ENCODE results near the gene MYO16.

The MYO16 gene

DNA sequence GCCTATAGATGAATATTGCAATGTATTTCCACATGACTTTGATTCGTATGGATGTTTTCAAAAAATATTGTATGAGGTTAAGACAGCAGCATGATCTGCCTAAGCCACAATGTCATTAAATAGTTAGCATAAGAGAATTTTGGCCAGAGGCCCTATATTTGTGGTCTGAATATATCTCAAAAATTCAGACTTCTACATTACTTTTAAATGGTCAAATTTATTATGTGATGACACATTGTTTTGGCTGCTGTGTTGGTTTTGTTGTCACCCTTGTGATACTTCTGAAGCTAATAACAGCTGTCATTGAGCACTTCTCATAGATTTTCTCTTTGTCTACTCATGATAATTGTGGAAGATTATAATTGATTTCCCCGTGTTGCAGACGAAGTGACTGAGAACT lies 288.2 kb downstream of the MYO16 start:
- Histone ChIP-seq H3K27ac (ENCODE audit: low read depth, low read length) (no peak overlapping the region), H3K9me2 (replicated peaks; ENCODE audit: insufficient read depth, low read length) (no peaks in the 10 kb centered on the region), H3K79me2 (ENCODE audit: insufficient read depth, low read length) (no peaks in the 10 kb centered on the region), H4K20me1 (ENCODE audit: low read depth, low read length) (no peaks in the 10 kb centered on the region), H2AFZ (ENCODE audit: low read depth, low read length, severe bottlenecking) (no peak overlapping the region), H3K4me3 (ENCODE audit: insufficient read depth, low read length, poor library complexity, severe bottlenecking) (no peak overlapping the region), H3K4me2 (ENCODE audit: low read depth, low read length, poor library complexity, severe bottlenecking) (no peak overlapping the region), H3K36me3 (ENCODE audit: low read length) (no peaks in the 10 kb centered on the region), H3K9me3 (ENCODE audit: insufficient read depth, low read length) (no peaks in the 10 kb centered on the region), H3K27me3 (ENCODE audit: low read length) (no peaks in the 10 kb centered on the region), H3K9ac (ENCODE audit: low read length) (no peak overlapping the region), H3F3A (ENCODE audit: insufficient read depth) (no peaks in the 10 kb centered on the region)
- TF ChIP-seq EZH2phosphoT487 (conservative IDR thresholded peaks at IDR 0.05; ENCODE audit: low read length) (no peak), CTCF (IDR thresholded peaks at IDR 0.05; ENCODE audit: insufficient read depth, low read length, poor library complexity, severe bottlenecking) (no peak)

DNA sequence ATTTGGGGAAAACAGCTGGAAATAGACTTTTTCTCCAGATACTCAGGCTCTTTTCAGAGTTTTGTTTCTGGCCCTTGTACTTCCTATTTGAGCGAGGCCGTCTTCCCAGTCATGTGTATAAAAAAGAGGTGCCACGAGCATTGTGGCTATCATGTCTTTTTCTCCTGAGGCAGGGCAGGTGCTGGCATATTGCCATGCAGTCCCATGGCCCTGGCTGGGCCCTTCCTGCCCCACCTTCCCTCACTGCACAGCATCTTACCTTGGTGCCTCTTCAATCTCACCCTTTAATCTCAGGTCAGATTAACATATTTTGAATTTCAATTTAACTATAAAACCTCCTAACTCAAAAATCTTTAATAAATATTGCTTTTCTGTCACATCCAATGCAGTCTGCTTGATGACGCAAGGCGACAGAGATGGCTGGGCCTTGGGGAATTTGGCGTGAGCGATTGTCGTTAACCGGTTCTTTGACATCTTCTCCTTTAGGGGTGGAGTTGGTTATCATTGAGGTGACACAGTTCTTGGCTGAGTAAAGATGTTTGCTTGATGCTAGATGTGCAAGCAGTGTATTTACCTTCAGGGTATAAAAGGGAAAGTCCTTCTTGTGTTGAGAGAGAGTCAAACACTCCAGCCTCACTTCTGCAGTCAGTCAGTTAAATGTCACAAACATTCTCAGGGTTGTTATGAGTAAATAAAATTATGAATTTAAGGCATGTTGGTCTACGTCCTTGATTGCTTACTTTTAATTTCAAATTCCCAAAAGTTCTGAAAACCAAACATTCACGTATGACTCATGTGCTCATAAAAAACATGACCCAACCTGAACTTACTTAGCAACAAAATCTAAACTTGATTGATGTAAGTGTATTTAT lies 289.9 kb downstream of the MYO16 start:
- H3K4me3 ChIP-seq (ENCODE audit: insufficient read depth, low read length, poor library complexity, severe bottlenecking) = no peak overlapping the region
- no peaks in the 10 kb centered on the region for H3K27me3 ChIP-seq (ENCODE audit: low read length)
- TF ChIP-seq CTCF (IDR thresholded peaks at IDR 0.05; ENCODE audit: insufficient read depth, low read length, poor library complexity, severe bottlenecking) = no peak
- no peak for TF ChIP-seq EZH2phosphoT487 (conservative IDR thresholded peaks at IDR 0.05; ENCODE audit: low read length)
- no peaks in the 10 kb centered on the region for H3K9me3 ChIP-seq (ENCODE audit: insufficient read depth, low read length)
- no peak overlapping the region for H3K27ac ChIP-seq (ENCODE audit: low read depth, low read length)
- H2AFZ ChIP-seq (ENCODE audit: low read depth, low read length, severe bottlenecking) = no peak overlapping the region
- no peaks in the 10 kb centered on the region for H3K79me2 ChIP-seq (ENCODE audit: insufficient read depth, low read length)
- H3K9me2 ChIP-seq (replicated peaks; ENCODE audit: insufficient read depth, low read length) = no peaks in the 10 kb centered on the region
- no peak overlapping the region for H3K4me2 ChIP-seq (ENCODE audit: low read depth, low read length, poor library complexity, severe bottlenecking)
- H3K36me3 ChIP-seq (ENCODE audit: low read length) = no peaks in the 10 kb centered on the region
- no peaks in the 10 kb centered on the region for H3F3A ChIP-seq (ENCODE audit: insufficient read depth)
- H4K20me1 ChIP-seq (ENCODE audit: low read depth, low read length) = no peaks in the 10 kb centered on the region
- H3K9ac ChIP-seq (ENCODE audit: low read length) = no peak overlapping the region

GRCh38 chr13:108920137-108920536 lies 290.7 kb downstream of the MYO16 start:
- Histone ChIP-seq H3K36me3 (ENCODE audit: low read length) (no peaks in the 10 kb centered on the region), H3K9me2 (replicated peaks; ENCODE audit: insufficient read depth, low read length) (no peaks in the 10 kb centered on the region), H3F3A (ENCODE audit: insufficient read depth) (no peaks in the 10 kb centered on the region), H2AFZ (ENCODE audit: low read depth, low read length, severe bottlenecking) (no peak overlapping the region), H3K27me3 (ENCODE audit: low read length) (no peaks in the 10 kb centered on the region), H3K4me2 (ENCODE audit: low read depth, low read length, poor library complexity, severe bottlenecking) (no peak overlapping the region), H3K27ac (ENCODE audit: low read depth, low read length) (no peak overlapping the region), H4K20me1 (ENCODE audit: low read depth, low read length) (no peaks in the 10 kb centered on the region), H3K9me3 (ENCODE audit: insufficient read depth, low read length) (no peaks in the 10 kb centered on the region), H3K4me3 (ENCODE audit: insufficient read depth, low read length, poor library complexity, severe bottlenecking) (no peak overlapping the region), H3K9ac (ENCODE audit: low read length) (no peak overlapping the region), H3K79me2 (ENCODE audit: insufficient read depth, low read length) (no peaks in the 10 kb centered on the region)
- TF ChIP-seq CTCF (IDR thresholded peaks at IDR 0.05; ENCODE audit: insufficient read depth, low read length, poor library complexity, severe bottlenecking) = no peak
- TF ChIP-seq EZH2phosphoT487 (conservative IDR thresholded peaks at IDR 0.05; ENCODE audit: low read length) = no peak
